ENCODE data around the gene PLEKHG5.

PLEKHG5 gene

DNA sequence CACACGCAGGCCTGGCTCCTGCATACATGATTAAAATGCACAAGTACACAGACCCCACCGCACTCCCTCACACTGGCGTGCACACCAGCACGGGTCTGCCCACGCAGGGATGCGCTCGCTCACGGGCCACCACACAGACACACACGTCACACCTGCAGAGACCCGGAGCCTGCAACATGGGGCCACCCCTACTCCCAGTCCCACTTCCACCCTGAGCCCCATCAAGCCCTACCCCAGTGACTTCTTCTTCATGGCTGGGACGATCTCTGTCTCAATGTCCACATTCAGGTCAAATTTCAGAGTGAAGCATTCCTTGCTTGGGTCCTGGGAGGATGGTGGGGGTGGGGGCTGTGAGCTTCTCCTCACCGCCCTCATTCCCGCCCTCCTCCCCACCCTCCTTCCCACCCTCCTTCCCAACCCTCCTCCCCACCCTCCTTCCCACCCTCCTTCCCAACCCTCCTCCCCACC, 16.6 kb downstream of the PLEKHG5 start:
- H4K20me1 ChIP-seq (ENCODE audit: low read depth, low read length) = no peaks in the 10 kb centered on the region
- no peak overlapping the region for H2AFZ ChIP-seq (ENCODE audit: low read depth, low read length, severe bottlenecking)
- H3K9me2 ChIP-seq (replicated peaks; ENCODE audit: insufficient read depth, low read length) = no peaks in the 10 kb centered on the region
- H3K27ac ChIP-seq (ENCODE audit: low read depth, low read length) = no peak overlapping the region
- H3K4me3 ChIP-seq (ENCODE audit: insufficient read depth, low read length, poor library complexity, severe bottlenecking) = no peak overlapping the region
- no peaks in the 10 kb centered on the region for H3F3A ChIP-seq (ENCODE audit: insufficient read depth)
- TF ChIP-seq CTCF (IDR thresholded peaks at IDR 0.05; ENCODE audit: insufficient read depth, low read length, poor library complexity, severe bottlenecking) (no peak), EZH2phosphoT487 (conservative IDR thresholded peaks at IDR 0.05; ENCODE audit: low read length) (no peak)
- no peaks in the 10 kb centered on the region for H3K27me3 ChIP-seq (ENCODE audit: low read length)
- H3K79me2 ChIP-seq (ENCODE audit: insufficient read depth, low read length) = no peaks in the 10 kb centered on the region
- no peak overlapping the region for H3K4me2 ChIP-seq (ENCODE audit: low read depth, low read length, poor library complexity, severe bottlenecking)
- no peaks in the 10 kb centered on the region for H3K36me3 ChIP-seq (ENCODE audit: low read length)
- no peak overlapping the region for H3K9ac ChIP-seq (ENCODE audit: low read length)
- no peaks in the 10 kb centered on the region for H3K9me3 ChIP-seq (ENCODE audit: insufficient read depth, low read length)

DNA sequence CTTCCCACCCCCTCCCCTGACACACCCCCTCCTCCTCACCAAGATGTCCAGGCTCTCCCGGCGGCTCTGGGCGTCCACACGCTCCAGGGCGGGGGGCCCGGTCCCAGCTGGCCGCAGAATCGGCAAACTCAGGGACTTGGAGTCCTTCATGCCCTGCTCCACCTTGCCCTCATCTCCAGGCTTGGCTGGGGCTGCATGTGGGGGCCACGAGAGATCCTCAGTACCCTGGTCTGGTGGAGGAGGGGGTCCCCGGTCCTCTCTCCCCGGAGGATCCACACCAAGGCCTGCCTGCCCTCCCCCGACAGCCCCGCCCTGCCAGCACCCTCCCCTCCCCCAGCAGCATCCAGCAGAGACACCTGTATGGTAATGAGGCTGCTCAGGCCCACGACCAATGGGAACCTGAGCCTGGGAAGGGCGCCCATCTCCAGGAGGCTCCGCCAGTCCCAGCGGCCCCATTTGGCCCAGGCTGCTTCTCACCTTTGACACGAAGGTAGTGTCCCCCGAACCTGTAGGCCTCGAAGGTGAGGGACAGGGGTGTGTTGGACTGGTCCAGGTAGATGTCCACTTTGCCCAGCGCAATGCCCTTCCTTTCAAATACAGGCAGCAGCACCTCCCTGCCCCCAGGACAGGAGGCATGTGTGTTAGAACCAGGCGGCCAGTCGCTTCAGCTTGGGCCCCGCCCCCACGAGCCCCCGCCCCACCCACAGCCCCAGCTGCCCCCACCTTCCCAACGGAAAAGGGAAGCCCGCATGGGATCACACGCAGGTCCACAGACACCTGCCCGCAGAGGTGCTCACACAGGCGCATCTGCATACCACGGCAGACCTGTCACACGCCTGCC, 17.3 kb downstream of the PLEKHG5 start:
- Histone ChIP-seq H3K9ac (ENCODE audit: low read length) (no peak overlapping the region), H2AFZ (ENCODE audit: low read depth, low read length, severe bottlenecking) (no peak overlapping the region), H3K9me3 (ENCODE audit: insufficient read depth, low read length) (no peaks in the 10 kb centered on the region), H3K4me2 (ENCODE audit: low read depth, low read length, poor library complexity, severe bottlenecking) (no peak overlapping the region), H3K4me3 (ENCODE audit: insufficient read depth, low read length, poor library complexity, severe bottlenecking) (no peak overlapping the region), H3K27ac (ENCODE audit: low read depth, low read length) (no peak overlapping the region), H3F3A (ENCODE audit: insufficient read depth) (no peaks in the 10 kb centered on the region), H3K36me3 (ENCODE audit: low read length) (no peaks in the 10 kb centered on the region), H4K20me1 (ENCODE audit: low read depth, low read length) (no peaks in the 10 kb centered on the region), H3K9me2 (replicated peaks; ENCODE audit: insufficient read depth, low read length) (no peaks in the 10 kb centered on the region), H3K79me2 (ENCODE audit: insufficient read depth, low read length) (no peaks in the 10 kb centered on the region), H3K27me3 (ENCODE audit: low read length) (no peaks in the 10 kb centered on the region)
- TF ChIP-seq EZH2phosphoT487 (conservative IDR thresholded peaks at IDR 0.05; ENCODE audit: low read length) = no peak

- H3K9ac ChIP-seq (ENCODE audit: low read length) = no peak overlapping the region
- no peaks in the 10 kb centered on the region for H3F3A ChIP-seq (ENCODE audit: insufficient read depth)
- no peak overlapping the region for H3K4me3 ChIP-seq (ENCODE audit: insufficient read depth, low read length, poor library complexity, severe bottlenecking)
- H3K4me2 ChIP-seq (ENCODE audit: low read depth, low read length, poor library complexity, severe bottlenecking) = no peak overlapping the region
- H2AFZ ChIP-seq (ENCODE audit: low read depth, low read length, severe bottlenecking) = no peak overlapping the region
- no peaks in the 10 kb centered on the region for H3K79me2 ChIP-seq (ENCODE audit: insufficient read depth, low read length)
- no peaks in the 10 kb centered on the region for H3K36me3 ChIP-seq (ENCODE audit: low read length)
- no peaks in the 10 kb centered on the region for H3K9me3 ChIP-seq (ENCODE audit: insufficient read depth, low read length)
- no peak overlapping the region for H3K27ac ChIP-seq (ENCODE audit: low read depth, low read length)
- H3K9me2 ChIP-seq (replicated peaks; ENCODE audit: insufficient read depth, low read length) = no peaks in the 10 kb centered on the region
- H4K20me1 ChIP-seq (ENCODE audit: low read depth, low read length) = no peaks in the 10 kb centered on the region
- H3K27me3 ChIP-seq (ENCODE audit: low read length) = no peaks in the 10 kb centered on the region
- no peak for TF ChIP-seq CTCF (IDR thresholded peaks at IDR 0.05; ENCODE audit: insufficient read depth, low read length, poor library complexity, severe bottlenecking)
- no peak for TF ChIP-seq EZH2phosphoT487 (conservative IDR thresholded peaks at IDR 0.05; ENCODE audit: low read length)
Observed at GRCh38 chr1:6473156-6473555, 18.3 kb downstream of the PLEKHG5 start.

- Histone ChIP-seq H3K9me3 (ENCODE audit: insufficient read depth, low read length) (no peaks in the 10 kb centered on the region), H3K9me2 (replicated peaks; ENCODE audit: insufficient read depth, low read length) (no peaks in the 10 kb centered on the region), H3K9ac (ENCODE audit: low read length) (no peak overlapping the region), H3F3A (ENCODE audit: insufficient read depth) (no peaks in the 10 kb centered on the region), H4K20me1 (ENCODE audit: low read depth, low read length) (no peaks in the 10 kb centered on the region), H3K27me3 (ENCODE audit: low read length) (no peaks in the 10 kb centered on the region), H3K79me2 (ENCODE audit: insufficient read depth, low read length) (no peaks in the 10 kb centered on the region), H3K4me2 (ENCODE audit: low read depth, low read length, poor library complexity, severe bottlenecking) (no peak overlapping the region), H3K4me3 (ENCODE audit: insufficient read depth, low read length, poor library complexity, severe bottlenecking) (no peak overlapping the region), H3K27ac (ENCODE audit: low read depth, low read length) (no peak overlapping the region), H2AFZ (ENCODE audit: low read depth, low read length, severe bottlenecking) (no peak overlapping the region), H3K36me3 (ENCODE audit: low read length) (no peaks in the 10 kb centered on the region)
- TF ChIP-seq EZH2phosphoT487 (conservative IDR thresholded peaks at IDR 0.05; ENCODE audit: low read length) = no peak
- peak; percentile 38 for TF ChIP-seq CTCF (IDR thresholded peaks at IDR 0.05; ENCODE audit: insufficient read depth, low read length, poor library complexity, severe bottlenecking)
Observed at GRCh38 chr1:6472391-6472790, 19.1 kb downstream of the PLEKHG5 start.
